ENCODE data around the gene SNRPD3.

SNRPD3 gene

DNA sequence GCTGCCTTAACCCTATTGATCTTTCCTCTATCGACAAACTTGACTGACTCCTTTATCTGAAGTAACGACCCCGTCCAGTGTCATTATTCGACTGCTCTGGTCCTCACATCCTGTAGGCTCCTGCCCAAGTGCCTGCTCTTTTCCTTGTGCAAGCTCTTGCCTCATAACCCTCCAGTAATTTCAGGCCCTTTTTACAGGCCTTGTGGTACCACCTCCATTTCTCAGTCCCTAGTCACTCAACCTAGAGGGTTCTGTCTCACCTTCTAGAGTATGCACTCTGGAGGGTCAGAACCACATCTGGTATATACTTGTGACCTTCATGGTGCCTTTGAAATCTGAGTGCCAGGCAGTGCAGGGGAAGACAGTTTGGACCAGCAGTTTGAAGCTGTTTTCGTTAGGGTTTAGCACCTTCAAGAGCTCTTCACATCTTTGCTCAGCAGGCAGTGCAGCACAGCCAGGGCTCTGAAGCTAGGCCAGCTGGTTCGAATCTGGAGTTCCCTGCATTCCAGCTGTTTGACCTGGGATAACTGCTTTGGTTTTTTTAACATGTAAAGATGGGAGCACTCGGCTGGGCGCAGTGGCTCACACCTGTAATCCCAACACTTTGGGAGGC lies 11.2 kb downstream of the SNRPD3 start:
- DNase-seq (ENCODE audit: low read depth in 2 of 3, low spot score in 1 of 3): no peak

DNA sequence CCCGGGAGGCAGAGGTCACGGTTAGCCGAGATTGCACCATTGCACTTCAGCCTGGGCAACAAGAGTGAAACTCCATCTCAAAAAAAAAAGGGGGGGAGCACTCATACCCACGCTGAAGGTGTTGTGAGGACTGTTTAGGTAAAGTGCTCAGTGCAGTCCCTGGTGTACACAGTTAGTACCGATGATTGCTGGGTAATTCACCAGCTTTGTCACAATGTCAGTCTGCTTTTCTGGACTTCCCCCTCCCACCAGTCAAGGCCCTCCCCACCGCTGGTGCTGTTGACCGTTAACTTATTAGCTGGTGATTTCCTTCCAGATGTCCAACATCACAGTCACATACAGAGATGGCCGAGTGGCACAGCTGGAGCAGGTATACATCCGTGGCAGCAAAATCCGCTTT lies 11.9 kb downstream of the SNRPD3 start:
- DNase-seq (ENCODE audit: low read depth in 2 of 3, low spot score in 1 of 3): no peak

DNA sequence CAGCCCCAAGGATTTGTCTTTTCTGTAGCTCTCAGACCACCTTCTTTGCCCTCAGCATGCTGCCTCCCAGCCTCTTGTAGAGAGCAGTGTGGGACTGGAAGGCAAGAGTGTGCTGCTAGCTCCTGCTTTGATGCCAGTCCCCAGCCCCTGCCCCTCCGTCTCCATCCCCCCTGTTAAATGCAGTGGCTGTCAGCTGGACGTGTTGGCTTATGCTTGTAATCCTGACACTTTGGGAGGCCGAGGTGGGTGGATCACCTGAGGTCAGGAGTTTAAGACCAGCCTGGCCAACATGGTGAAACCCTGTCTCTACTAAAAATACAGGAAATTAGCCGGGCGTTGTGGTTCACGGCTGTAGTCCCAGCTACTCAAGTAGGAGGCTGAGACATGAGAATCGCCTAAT lies 15.5 kb downstream of the SNRPD3 start:
- no peak for DNase-seq (ENCODE audit: low read depth in 2 of 3, low spot score in 1 of 3)

DNA sequence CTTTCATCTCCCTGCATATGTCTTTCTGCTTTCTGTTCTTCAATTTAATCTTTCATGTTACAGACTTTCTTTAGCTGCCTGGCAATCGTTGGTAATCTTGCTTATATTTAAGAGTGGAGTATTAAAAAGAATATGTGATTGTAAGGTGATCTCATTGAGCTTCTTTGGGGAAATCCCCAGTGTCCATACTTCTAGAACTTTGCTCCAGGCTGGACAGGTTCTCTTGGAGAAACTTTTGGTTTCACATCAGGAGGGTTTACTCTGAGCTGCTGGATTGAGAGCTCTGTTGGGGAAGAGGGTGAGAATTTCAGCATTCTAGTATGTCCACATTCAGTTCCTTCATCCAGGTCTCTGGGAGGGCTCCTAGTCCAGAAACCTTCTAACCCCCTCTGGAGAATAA lies 21.0 kb downstream of the SNRPD3 start:
- no peak for DNase-seq (ENCODE audit: low read depth in 2 of 3, low spot score in 1 of 3)

DNA sequence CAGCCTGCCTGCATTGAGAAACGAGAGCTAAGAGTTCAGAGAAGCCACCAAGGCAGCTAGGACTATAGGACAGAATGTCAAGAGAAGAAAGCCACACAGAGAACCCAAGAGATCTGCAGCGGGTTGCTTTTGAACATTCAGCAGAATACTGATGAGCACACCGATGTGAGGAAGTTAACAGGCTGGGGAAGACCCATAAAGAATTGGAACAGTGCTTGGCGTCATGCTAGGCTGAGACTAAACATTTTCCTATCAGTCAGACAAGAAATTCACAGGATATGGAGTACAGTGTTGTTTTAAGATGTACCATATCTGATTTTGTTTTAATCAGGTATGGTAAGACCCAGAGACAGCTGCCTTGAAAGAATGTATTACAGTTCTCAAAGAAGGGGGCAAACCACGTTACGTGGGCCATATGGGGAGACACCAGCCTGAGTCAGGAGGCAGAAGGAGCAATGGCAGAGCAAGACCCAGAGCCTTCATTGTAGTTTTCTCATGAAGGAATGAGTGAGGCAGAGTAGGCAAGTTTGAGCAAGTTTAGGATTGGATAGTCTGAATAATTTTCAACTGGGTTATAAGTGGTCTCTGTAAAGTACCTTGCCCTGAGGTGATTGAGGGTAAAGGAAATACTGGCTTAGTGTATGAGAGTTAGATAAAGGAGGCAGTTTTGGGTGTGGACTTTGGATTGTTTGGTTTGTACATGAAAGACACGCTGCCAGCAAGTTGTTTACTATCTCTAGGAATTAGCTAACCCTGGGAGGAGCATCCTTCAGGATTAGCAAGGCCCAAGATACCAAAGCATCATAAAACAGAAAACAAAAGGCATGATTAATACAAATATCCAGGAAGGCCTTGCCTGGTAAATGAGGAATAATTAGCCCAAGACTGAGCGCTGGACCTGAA lies 22.8 kb downstream of the SNRPD3 start:
- no peak for DNase-seq (ENCODE audit: low read depth in 2 of 3, low spot score in 1 of 3)

DNA sequence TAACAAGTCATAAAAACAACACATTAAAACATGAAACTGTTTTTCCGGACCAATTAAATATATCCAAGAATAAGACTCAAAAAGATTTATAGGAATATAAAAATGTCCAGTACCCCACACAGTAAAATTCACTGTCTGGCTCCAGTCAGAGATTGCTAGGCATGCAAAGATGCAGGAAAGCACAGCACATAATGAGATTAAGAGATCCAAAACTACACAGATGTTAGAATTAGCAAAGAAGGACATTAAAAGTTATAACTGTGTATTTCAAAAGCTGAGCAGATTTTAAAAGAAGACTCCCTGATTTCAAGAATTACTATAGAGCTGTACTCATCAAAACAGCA lies 23.4 kb downstream of the SNRPD3 start:
- DNase-seq (ENCODE audit: low read depth in 2 of 3, low spot score in 1 of 3): no peak

DNA sequence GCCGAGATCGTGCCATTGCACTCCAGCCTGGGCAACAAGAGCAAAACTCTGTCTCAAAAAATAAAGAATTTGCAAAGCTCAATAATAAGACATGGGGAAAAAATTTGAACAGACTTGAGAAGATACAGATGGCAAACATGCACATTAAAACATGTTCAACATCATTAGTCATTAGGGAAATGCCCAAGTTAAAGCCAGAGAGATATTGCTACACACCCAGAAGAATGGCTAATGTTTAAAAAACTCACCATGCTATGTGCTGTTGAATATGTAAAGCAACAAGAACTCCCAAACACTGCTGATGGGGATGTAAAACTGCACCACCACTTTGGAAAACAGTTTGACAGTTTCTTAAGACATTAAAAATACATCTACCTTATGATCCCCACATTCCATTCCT lies 24.5 kb downstream of the SNRPD3 start:
- no peak for DNase-seq (ENCODE audit: low read depth in 2 of 3, low spot score in 1 of 3)

DNA sequence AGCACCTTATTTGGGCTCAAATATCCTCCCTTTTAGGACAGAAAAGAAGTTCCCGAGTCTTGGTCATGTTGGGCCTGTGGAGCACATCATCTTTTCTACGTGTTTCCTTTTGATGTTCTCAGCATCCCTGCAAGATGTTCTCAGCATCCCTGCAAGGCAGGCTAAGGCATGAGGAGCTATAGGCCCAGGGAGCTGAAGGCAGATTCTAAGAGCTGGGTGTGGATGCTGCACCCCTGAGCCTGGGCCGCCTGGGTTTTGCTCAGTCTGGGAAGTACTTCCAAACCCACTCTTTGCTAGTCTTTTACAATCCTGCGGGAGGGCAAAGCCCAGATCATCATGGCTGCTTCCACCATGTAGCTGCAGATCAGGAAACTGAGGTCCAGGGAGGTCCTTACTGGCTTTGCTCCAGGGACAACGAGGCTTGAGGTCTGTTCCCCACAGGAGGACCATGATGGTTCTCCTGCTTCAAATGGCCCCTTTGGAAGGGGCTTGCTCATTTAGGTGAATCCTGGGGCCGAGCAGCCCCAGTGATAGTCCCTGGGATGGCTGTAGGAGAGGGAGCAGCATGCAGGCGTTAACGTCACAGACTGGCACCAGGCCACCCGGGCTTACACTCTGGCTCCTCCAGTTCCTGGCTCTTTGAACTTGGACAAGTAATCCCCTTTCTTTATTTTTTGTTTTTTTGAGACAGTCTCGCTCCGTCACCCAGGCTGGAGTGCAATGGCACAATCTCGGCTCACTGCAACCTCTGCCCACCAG lies 26.4 kb downstream of the SNRPD3 start:
- no peak for DNase-seq (ENCODE audit: low read depth in 2 of 3, low spot score in 1 of 3)

DNA sequence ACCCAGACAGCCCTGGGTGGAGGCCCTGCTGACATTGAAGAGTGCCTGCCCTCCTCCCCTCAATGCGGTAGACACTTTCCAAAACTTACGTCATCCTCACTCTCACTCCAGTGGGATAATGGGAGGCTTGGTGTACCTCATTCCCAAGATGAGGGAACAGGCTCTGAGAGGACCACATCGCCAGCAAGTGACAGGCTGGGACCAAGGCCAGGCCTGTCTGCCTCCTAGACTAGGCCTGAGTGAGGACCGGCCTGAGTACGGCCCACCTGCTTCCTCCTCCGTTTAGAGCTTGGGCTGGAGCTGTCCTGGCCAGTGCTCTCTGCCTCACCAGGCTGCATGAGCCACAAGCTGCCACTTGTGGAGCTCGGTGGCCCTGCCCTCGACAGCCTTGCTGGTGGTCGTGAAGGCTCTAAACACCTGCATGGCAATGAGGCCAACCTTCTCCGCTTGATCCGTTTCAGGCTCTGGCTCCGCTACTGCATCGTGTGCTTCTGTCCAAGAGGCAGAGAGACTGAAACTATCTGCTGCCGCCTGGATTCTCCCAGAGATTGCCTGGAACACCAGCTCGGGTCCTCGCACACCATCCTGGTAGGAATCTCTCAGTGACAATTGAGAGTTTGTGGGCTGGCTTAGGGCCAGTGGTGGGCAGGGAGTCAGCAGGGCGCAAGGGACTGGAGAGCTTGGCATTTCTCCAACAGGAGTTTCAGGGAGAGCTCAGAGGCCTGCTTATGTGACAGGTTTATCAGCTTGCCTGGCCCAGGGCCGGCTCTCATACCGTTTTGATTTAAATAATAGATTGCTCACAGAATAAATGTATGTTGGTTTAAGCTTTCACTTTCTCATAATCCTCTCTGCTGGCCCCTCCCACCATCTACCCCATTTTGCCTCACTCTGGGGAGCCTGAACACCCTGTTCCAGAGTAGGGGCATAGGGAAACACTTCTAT lies 27.7 kb downstream of the SNRPD3 start:
- DNase-seq (ENCODE audit: low read depth in 2 of 3, low spot score in 1 of 3): no peak

DNA sequence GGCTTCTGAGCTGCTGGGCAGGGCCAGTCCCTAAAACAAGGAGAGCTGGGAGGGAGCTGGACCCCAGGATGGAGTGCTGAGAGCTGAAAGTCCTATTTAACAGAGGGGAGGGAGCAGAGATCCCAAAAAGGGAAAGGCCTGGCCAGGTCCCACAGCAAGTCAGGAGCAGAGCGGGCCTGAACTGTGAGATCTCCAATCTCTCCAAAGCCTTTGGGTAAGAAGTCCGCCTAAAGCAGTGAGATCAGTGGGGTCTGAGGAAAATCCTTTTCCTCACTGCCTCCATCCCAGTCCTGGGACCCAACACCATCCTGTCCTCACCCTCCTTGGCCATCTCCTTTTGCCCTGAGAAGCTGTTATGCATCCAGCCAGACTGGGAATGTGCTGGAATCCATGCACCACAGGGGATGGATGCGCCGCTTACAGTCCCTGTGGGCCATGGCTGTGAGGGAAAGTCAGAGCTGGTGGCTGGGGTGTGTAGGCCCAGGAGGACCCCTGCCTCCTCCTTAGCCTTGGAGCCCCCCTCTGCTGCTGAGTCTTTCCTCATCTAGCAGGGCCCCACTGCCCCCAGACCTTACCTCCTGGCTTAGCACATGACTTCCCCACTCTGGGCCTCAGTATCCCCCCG lies 28.5 kb downstream of the SNRPD3 start:
- DNase-seq (ENCODE audit: low read depth in 2 of 3, low spot score in 1 of 3): no peak

DNA sequence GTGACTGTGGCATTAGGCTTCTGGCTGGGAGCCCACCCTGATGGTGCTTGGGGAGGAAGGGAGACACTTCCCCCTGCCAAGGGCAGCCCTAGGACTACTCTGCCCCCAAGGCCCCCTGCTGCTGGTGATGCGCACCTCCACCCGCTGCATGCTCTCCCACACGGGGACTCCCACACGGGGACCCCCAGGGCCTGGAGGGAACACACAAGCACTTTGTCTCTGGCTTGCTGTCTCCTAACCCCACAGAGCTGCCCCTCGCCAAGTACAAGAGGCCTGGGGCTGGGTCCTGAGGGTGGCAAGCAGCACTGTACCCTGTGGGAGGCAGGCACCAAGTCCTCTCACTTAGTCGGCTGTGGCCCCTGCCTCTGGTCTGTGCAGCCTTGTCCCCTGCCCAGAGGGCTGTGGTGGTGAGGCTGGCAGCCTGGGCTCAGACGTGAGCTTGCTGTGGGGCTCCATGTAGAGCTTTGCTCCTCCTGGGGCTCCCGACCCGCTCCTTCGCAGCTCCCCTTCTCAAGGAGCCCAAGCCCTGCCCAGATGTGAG lies 29.1 kb downstream of the SNRPD3 start:
- no peak for DNase-seq (ENCODE audit: low read depth in 2 of 3, low spot score in 1 of 3)

DNA sequence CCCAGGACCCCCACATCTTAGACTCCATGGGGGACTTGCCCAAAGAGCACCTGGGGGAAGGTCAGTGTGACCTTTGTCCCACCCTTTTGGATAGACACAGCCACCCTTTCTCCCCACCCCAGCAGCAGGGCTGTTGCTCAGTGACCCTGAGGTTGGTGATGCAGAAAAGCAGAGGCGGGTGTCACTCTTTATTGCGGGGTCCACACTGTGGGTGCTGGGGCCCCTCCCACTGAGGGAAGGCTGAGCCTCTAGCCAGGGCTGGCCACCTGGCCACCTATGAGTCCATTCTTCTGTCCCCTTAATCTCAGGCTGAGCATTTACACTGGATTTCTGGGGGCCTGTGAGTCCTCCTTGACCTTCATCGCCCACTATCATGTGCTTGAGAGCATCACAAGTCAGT lies 29.7 kb downstream of the SNRPD3 start:
- no peak for DNase-seq (ENCODE audit: low read depth in 2 of 3, low spot score in 1 of 3)

DNA sequence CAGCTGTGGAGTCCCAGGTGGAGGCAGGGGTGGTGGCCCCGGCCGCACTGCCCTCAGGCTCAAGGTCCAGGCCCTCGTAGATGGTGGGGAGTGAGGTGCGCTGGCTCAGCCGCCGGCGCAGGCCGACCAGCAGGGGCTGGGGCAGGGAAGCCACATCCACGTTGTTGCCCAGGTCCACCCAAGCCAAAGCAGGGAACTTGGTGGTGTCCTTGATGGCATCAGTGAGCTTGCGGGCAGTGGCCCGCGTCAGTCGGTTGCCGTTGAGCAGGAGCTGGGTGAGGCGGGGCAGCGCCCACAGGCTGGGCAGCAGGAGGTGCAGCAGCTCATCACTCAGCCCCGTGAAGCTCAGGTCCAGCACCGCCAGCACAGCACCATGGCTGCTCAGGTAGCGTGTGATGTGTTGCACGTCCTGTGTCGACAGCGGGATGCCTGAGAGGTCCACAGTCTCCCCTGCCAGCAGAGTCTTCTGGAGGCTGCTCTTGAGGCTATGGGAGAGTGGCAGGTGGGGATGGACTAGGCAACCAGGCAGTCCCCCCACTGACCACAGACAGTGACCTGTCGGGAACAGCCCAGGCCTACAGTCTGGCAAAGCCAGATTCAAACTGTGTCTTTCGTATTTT lies 30.2 kb downstream of the SNRPD3 start:
- DNase-seq (ENCODE audit: low read depth in 2 of 3, low spot score in 1 of 3): no peak

DNA sequence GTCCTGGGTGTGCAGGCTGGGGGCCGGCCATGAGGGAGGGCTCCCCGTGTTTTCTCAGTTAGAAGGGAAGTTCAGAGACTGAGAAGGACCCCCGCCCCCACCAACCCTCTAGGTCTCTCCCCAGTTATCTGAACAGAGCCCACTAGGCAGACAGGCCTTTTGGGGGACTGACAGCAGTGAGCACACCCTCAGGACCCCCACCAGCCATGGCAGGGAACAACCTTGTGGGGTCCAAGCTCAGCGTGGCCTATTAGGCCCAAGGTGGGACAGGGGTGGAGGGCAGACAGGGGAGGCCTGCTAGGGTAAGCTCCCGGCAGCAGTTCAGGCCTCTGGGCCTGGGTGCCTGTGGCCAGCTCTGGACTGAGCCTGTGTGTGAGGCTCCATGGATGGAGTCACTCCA lies 31.5 kb downstream of the SNRPD3 start:
- DNase-seq (ENCODE audit: low read depth in 2 of 3, low spot score in 1 of 3): no peak

DNA sequence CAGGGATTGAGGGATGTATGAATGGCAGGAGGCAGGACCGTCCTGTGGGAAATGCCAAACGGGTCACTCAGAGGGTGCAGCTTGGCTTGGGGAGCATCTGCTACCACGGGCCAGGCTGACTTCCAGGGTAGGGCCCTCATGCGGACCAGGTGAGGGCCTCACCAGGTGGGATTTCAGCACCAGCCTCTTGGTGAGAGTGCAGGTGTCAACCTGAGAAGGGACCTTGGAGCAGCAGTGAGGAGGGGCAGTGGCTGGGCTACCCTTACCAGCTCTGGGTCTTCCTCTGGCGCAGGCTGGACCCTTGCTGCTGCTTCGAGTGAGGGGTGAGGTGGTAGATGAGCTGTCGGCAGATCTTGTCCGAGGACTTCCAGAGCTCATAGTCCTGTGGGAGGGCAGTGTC lies 32.1 kb downstream of the SNRPD3 start:
- DNase-seq (ENCODE audit: low read depth in 2 of 3, low spot score in 1 of 3): no peak

DNA sequence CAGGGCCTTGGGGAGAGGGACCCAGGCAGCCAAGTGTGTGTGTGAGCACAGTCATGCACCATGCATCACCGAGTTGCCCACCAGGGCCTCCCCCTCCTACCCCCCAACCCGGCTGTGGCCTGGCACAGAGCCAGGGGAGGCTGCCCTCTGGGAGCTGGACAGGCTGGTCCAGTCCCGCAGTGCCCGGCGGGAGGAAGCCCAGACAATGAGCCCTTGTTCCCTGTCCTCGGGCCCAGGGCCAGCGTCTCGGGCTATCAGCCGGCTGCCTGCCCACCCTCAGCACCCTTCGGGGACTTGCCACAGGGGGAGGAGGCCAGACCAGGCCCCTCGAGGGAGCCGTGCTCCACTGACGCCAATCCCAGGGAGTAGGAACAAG lies 32.6 kb downstream of the SNRPD3 start:
- no peak for DNase-seq (ENCODE audit: low read depth in 2 of 3, low spot score in 1 of 3)

DNA sequence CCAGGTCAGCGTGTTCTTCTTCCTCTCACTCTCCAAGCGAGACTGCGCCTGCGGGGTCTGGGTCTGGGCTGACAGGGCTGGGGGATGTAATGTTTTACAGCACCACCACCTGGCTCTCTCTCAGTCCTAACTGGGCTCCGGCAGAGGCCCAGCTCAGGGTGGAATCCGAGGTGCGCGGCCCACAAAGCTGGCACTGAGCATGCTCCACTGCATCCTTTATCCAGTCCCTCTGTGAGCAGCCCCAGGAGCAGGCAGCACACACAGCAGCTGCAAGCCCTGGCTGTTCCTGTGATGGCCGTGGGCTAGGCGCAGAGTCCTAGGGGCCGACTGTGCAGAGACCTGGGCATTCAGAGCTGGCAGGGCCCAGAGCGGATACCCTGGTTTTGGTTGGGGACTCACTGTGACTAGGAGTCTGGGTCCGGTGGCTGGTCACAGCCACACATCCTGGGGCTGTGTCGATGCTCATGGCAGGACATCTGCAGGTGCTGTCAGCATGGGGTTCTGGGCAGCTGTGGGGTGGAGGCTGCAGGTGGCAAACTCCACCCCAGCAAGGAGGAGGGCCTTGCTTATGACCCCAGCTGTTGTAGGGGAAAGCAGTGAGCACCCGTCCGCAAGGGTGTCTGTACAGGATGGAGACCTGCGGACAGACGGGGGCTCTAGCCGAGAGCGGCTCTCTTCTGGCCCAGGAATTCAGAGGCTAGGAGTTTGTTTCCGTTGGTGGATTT lies 33.1 kb downstream of the SNRPD3 start:
- DNase-seq (ENCODE audit: low read depth in 2 of 3, low spot score in 1 of 3): no peak

DNA sequence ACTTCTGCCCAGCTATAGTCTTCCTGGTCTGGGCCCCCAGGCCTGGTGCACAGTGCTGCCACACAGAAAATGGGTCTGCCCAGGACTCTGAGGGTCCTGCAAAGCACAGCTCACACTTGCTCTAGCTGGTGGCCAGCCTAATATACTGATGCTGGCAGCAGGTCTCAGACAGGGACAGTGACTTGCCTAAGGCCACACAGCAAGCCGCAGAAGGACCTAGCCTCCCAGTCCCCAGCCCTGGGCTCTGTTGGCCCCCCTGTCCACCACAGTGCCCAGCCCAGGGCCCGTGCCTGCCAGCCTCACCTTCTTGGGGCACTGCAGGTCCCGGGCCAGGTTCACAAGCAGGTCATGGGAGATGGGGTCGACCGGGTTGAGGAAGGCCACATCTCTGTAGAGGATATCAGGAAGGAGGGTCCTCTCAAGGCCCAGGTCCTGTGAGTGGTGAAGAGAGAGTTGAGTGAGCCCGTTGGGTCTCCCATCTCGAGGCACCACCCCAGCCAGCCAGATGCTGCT lies 33.8 kb downstream of the SNRPD3 start:
- no peak for DNase-seq (ENCODE audit: low read depth in 2 of 3, low spot score in 1 of 3)

DNA sequence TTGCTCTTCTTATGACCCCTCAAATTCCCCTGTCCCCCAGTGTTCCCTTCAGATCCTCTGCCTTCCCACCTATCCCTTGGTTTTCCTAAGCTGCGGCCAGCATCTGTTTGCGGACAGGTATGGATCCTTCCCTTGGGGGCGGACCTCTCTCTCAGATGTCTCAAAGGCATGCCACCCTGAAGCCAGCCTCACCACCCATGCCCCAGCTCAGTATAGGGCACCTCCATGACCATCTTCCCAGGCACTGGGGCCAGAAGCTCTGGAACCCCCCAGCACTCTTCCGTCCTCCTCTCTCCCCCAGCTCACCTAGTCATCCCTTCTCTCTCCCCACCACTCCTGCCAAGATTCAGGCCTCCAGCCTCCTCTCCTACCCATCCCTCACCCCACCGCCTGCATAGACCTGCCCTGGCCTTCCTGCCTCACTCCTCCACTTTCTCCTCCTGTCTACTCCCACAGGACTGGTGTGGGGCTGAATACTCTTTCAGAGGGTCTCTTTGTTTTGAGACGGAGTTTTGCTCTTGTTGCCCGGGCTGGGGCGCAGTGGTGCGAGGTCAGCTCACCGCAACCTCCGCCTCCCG lies 34.9 kb downstream of the SNRPD3 start:
- no peak for DNase-seq (ENCODE audit: low read depth in 2 of 3, low spot score in 1 of 3)

Data from stimulated activated CD4-positive, alpha-beta T cell treated with anti-CD3 and anti-CD28 coated beads, Interleukin-12 subunit alpha, Interleukin-12 subunit beta, amount 100 ng/mL, for 48 hours (primary cell).